Fibroblast of mammary gland (primary cell): ENCODE measurements around the gene GLIS1.

ENCODE experiments used
- DNase-seq: peaks from one replicate; pipeline ENCODE4 v3.0.0-alpha.2; 2010; ENCODE audit warnings: low read depth
- H3K4me3 ChIP-seq: 2 replicates; pipeline ENCODE4 v1.5.1; 2011; ENCODE audit warnings: low read depth, mild to moderate bottlenecking, low read length, moderate library complexity; ENCODE audit not compliant: control insufficient read depth
- TF ChIP-seq, protein P1 (sequence below): conservative IDR thresholded peaks from 2 replicates; pipeline ENCODE4 v1.5.1; 2011; ENCODE audit warnings: low read depth, low read length, inconsistent platforms; ENCODE audit not compliant: control insufficient read depth, insufficient read depth

Gene GLIS1

GRCh38 chr1:53698384-53698980 lies 40.5 kb downstream of the GLIS1 start:
- TF ChIP-seq, protein P1, sequence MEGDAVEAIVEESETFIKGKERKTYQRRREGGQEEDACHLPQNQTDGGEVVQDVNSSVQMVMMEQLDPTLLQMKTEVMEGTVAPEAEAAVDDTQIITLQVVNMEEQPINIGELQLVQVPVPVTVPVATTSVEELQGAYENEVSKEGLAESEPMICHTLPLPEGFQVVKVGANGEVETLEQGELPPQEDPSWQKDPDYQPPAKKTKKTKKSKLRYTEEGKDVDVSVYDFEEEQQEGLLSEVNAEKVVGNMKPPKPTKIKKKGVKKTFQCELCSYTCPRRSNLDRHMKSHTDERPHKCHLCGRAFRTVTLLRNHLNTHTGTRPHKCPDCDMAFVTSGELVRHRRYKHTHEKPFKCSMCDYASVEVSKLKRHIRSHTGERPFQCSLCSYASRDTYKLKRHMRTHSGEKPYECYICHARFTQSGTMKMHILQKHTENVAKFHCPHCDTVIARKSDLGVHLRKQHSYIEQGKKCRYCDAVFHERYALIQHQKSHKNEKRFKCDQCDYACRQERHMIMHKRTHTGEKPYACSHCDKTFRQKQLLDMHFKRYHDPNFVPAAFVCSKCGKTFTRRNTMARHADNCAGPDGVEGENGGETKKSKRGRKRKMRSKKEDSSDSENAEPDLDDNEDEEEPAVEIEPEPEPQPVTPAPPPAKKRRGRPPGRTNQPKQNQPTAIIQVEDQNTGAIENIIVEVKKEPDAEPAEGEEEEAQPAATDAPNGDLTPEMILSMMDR = no peak
- no peak overlapping the region for H3K4me3 ChIP-seq
- DNase-seq = no peak

- TF ChIP-seq, protein P1 = no peak
- H3K4me3 ChIP-seq = no peak overlapping the region
- DNase-seq = peak; percentile 74
These were observed 41.1 kb downstream of the GLIS1 start for GRCh38 chr1:53697721-53698383.

GRCh38 chr1:53696990-53697389 lies 42.0 kb downstream of the GLIS1 start:
- no peak for DNase-seq

GRCh38 chr1:53696571-53696970 lies 42.4 kb downstream of the GLIS1 start:
- DNase-seq = no peak
- TF ChIP-seq, protein P1 = no peak
- H3K4me3 ChIP-seq = no peak overlapping the region

More at GRCh38 chr1:53696990-53697389, 42.0 kb downstream of the GLIS1 start:
- TF ChIP-seq, protein P1 = no peak
- H3K4me3 ChIP-seq = no peak overlapping the region

GRCh38 chr1:53696051-53696450 lies 42.9 kb downstream of the GLIS1 start:
- TF ChIP-seq, protein P1 = no peak
- DNase-seq = no peak
- no peak overlapping the region for H3K4me3 ChIP-seq

DNA sequence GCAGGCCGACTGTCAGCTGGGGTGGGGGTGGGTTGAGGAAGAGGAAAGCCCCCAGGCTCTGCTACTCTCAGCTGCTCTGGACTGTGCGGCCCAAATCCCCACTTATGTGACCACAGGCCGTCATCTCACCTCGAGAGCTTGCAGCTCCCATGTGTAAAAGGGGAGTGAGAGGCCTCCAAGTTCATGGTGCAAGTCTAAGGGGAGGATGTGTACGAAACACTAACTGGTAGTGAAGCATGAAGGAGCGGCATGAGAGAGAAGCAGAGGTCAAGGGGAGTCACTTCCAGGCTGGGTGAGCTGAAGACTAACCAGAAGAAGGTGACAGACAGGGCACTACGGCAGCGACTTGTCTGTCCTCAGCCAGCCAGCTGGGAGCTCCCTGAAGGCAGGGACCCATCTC lies 43.8 kb downstream of the GLIS1 start:
- H3K4me3 ChIP-seq = no peak overlapping the region
- TF ChIP-seq, protein P1 = no peak
- no peak for DNase-seq

DNA sequence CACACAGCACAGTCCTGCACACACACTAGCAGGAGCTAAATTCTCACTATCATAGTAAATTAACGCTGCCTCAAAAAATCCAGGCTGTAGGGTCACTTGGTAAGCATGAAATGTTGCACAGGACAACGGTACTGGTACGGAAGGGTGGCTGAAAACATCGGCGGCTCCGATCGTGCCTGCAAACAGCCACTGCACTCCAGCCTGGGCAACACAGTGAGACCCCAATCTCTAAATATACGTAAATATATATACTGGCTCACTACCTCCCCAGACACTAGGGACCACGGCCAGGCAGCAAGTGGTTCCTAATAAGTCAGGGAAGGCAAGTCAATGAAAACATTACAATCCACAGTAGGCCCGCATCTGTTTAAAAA lies 44.3 kb downstream of the GLIS1 start:
- DNase-seq = no peak
- TF ChIP-seq, protein P1 = no peak

More for the DNA sequence above, 44.3 kb downstream of the GLIS1 start:
- H3K4me3 ChIP-seq = no peak overlapping the region
